HFFc6 (cell line): ENCODE measurements around the gene RAB11FIP3. TPM values are rescaled to one million over a fixed set of nuclear protein-coding genes. Genes with fewer than 3 reads are reported as not detected.
A peak's percentile ranks its signal among the peaks of the same experiment; 100 is the strongest.

Source experiments
- DNase-seq: peaks from one replicate; pipeline ENCODE4 v3.0.0-alpha.2; 2018
- H3K27ac Mint-ChIP-seq: 2 replicates; pipeline ENCODE4 v1.8.0; 2020; ENCODE audit warnings: mild to moderate bottlenecking, mixed read lengths
- H3K27me3 Mint-ChIP-seq: 2 replicates; pipeline ENCODE4 v1.8.0; 2021; ENCODE audit warnings: mild to moderate bottlenecking, moderate library complexity, mixed read lengths; ENCODE audit not compliant: insufficient read depth
- H3K36me3 Mint-ChIP-seq: 2 replicates; pipeline ENCODE4 v1.8.0; 2021; ENCODE audit warnings: low read depth, mixed read lengths
- H3K4me1 Mint-ChIP-seq: 2 replicates; pipeline ENCODE4 v1.8.0; 2020; ENCODE audit warnings: low read depth, mixed read lengths
- H3K4me3 Mint-ChIP-seq: 2 replicates; pipeline ENCODE4 v1.8.0; 2020; ENCODE audit warnings: mild to moderate bottlenecking, moderate library complexity, mixed read lengths
- H3K9me3 Mint-ChIP-seq: 2 replicates; pipeline ENCODE4 v1.8.0; 2020; ENCODE audit warnings: mild to moderate bottlenecking, mixed read lengths
- total RNA-seq, 6 experiments: library from RNA; stranded (reverse); fragmentation: NEBNext Ultra II Directional; extraction: Animal tissue kit (Norgen Biotek cat#: 25700); gene quantifications; 2 replicates in 1 of 6; 3 replicates in 5 of 6; pipeline ENCODE4 v1.2.3, GENCODE V29; 2021
- TF ChIP-seq, protein P1 (sequence below): fragments of 200-600 bp; sonication (generic); IDR thresholded peaks from 2 replicates; pipeline ENCODE4 v1.5.0; 2021; ENCODE audit warnings: antibody characterized with exemption, mild to moderate bottlenecking

RAB11FIP3 gene
- total RNA-seq, 6 experiments from 2014 or later = 30.3 to 36.9 (median 33.9) TPM

GRCh38 chr16:552171-552570 is 126.7 kb downstream of the RAB11FIP3 start:
- peaks cover 8% of the 10 kb centered on the region for H3K4me1 Mint-ChIP-seq
- H3K27me3 Mint-ChIP-seq = no peaks in the 10 kb centered on the region
- no peaks in the 10 kb centered on the region for H3K36me3 Mint-ChIP-seq
- TF ChIP-seq, protein P1, sequence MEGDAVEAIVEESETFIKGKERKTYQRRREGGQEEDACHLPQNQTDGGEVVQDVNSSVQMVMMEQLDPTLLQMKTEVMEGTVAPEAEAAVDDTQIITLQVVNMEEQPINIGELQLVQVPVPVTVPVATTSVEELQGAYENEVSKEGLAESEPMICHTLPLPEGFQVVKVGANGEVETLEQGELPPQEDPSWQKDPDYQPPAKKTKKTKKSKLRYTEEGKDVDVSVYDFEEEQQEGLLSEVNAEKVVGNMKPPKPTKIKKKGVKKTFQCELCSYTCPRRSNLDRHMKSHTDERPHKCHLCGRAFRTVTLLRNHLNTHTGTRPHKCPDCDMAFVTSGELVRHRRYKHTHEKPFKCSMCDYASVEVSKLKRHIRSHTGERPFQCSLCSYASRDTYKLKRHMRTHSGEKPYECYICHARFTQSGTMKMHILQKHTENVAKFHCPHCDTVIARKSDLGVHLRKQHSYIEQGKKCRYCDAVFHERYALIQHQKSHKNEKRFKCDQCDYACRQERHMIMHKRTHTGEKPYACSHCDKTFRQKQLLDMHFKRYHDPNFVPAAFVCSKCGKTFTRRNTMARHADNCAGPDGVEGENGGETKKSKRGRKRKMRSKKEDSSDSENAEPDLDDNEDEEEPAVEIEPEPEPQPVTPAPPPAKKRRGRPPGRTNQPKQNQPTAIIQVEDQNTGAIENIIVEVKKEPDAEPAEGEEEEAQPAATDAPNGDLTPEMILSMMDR = no peak
- no peak overlapping the region for H3K27ac Mint-ChIP-seq
- H3K9me3 Mint-ChIP-seq = no peaks in the 10 kb centered on the region
- no peak overlapping the region for H3K4me3 Mint-ChIP-seq
- DNase-seq = no peak

GRCh38 chr16:553601-554296 is 128.3 kb downstream of the RAB11FIP3 start:
- Mint-ChIP-seq H3K4me3 (no peak overlapping the region), H3K27ac (no peak overlapping the region), H3K36me3 (no peaks in the 10 kb centered on the region), H3K9me3 (no peaks in the 10 kb centered on the region), H3K4me1 (peaks cover 8% of the 10 kb centered on the region), H3K27me3 (peaks cover 4% of the 10 kb centered on the region)
- DNase-seq = no peak
- TF ChIP-seq, protein P1 = no peak

DNA sequence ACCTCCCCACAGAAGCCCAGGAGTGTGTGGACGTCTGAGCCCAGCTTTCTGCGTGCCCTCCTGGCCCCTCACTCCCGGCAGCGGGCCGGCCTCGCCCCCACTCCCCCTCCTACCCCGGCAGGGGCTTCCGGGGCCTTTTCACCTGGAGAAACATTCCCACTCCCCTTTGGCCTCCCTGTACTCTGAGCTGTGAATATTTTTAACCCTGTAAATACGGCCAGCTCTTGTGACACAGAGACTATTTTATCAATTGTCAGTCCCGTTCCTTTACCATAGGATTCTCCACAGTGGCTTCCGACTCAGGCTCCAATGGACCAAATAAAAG is 128.8 kb downstream of the RAB11FIP3 start:
- peak overlapping the region; percentile 88 for H3K27ac Mint-ChIP-seq
- no peak for DNase-seq
- H3K4me3 Mint-ChIP-seq = peak overlapping the region; percentile 76
- peaks cover 8% of the 10 kb centered on the region for H3K4me1 Mint-ChIP-seq
- no peaks in the 10 kb centered on the region for H3K36me3 Mint-ChIP-seq
- H3K9me3 Mint-ChIP-seq = no peaks in the 10 kb centered on the region
- H3K27me3 Mint-ChIP-seq = peaks cover 4% of the 10 kb centered on the region
- TF ChIP-seq, protein P1 = no peak

GRCh38 chr16:554640-555365 is 129.4 kb downstream of the RAB11FIP3 start:
- peak; percentile 81 for DNase-seq
- Mint-ChIP-seq H3K27me3 (peaks cover 7% of the 10 kb centered on the region), H3K9me3 (no peaks in the 10 kb centered on the region), H3K4me1 (peaks cover 8% of the 10 kb centered on the region), H3K36me3 (no peaks in the 10 kb centered on the region), H3K27ac (peak overlapping the region; percentile 88), H3K4me3 (peak overlapping the region; percentile 76)
- TF ChIP-seq, protein P1 = no peak

DNA sequence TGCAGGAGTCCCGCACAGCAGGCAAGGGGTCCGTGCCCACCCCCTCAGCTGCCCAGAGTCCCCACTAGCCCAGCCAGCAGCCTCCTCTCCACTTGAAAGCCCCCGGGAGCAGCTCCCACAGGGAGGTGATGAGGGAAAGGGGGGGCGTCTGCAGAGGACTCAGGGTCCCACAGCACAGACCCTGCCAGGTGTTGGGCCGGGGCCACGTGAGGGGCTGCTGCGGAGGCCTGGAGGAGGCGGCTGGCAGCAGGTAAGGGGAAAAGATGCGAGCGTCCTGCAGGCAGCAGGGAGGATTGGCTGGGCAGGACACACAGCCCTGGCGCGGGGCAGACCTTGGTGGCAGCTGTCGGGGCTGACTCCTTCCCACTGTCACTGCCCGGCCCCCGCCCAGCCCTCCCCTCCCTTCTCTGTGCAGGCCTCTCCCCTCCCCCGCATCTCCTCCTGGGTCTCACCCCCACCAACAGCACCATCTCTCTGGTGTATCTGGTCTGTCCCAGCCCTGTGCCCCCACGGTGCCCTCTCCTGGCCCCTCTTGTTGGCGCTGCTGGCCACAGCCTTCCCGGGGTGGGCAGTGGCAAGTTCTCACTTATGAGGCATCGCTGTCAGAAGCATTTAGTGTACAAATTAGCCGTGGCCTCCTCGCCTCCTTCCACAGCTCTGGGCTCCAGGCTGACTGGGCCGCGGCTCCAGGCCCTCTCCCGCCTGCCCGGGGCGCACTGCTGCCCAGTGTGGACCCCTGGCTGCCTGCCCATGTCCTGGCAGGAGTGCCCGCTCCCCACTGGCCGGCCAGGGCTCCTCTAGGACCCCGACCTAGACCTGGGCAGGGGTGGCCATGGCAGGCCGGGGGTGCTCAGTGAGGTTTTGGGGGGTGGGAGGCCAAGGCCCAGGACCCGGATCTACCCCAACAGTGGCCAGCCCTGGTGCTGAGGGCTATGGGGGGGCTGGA is 130.4 kb downstream of the RAB11FIP3 start:
- DNase-seq = no peak
- TF ChIP-seq, protein P1 = no peak

More for the DNA sequence above, 130.4 kb downstream of the RAB11FIP3 start:
- H3K4me3 Mint-ChIP-seq = no peak overlapping the region
- peaks cover 8% of the 10 kb centered on the region for H3K4me1 Mint-ChIP-seq
- H3K9me3 Mint-ChIP-seq = no peaks in the 10 kb centered on the region
- peaks cover 7% of the 10 kb centered on the region for H3K27me3 Mint-ChIP-seq
- no peaks in the 10 kb centered on the region for H3K36me3 Mint-ChIP-seq
- H3K27ac Mint-ChIP-seq = peak overlapping the region; percentile 88; the same call in 1 of the 2 replicates
